WTC11 (cell line): ENCODE measurements around the gene CLIC5. TPM values are rescaled to one million over a fixed set of nuclear protein-coding genes. Genes with fewer than 3 reads are reported as not detected.

Experiments
- ATAC-seq: fragments of 200-7000 bp; cut with Tn5 transposase; 2 replicates; pipeline ENCODE4 v1.10.0; 2021; ENCODE audit warnings: mild to moderate bottlenecking, moderate library complexity
- CTCF ChIA-PET: fragments of 300-600 bp; sonication (Branson Sonifier 250); formaldehyde crosslinking; loops from one replicate; lab custom pipeline; 2021; ENCODE audit warnings: antibody characterized with exemption; lab: Charles Lee
- POLR2A ChIA-PET: fragments of 350-600 bp; sonication (Branson Sonifier 250); formaldehyde crosslinking; loops from one replicate; lab custom pipeline; 2021; ENCODE audit warnings: antibody characterized with exemption; lab: Charles Lee
- DNase-seq: peaks from one replicate; pipeline ENCODE4 v3.0.0; 2021; ENCODE audit warnings: low spot score
- H3K27ac Mint-ChIP-seq: 2 replicates; pipeline ENCODE4 v1.8.0; 2021; ENCODE audit warnings: mixed read lengths
- H3K27me3 Mint-ChIP-seq: 2 replicates; pipeline ENCODE4 v1.8.0; 2021; ENCODE audit warnings: low read depth, mild to moderate bottlenecking, moderate library complexity, mixed read lengths
- H3K36me3 Mint-ChIP-seq: 2 replicates; pipeline ENCODE4 v1.8.0; 2021; ENCODE audit warnings: mixed read lengths
- H3K4me1 Mint-ChIP-seq: 2 replicates; pipeline ENCODE4 v1.8.0; 2022; ENCODE audit warnings: mixed read lengths
- H3K4me3 Mint-ChIP-seq: 2 replicates; pipeline ENCODE4 v1.8.0; 2021; ENCODE audit warnings: mild to moderate bottlenecking, moderate library complexity, mixed read lengths
- H3K9me3 Mint-ChIP-seq: 2 replicates; pipeline ENCODE4 v1.8.0; 2021; ENCODE audit warnings: mixed read lengths
- CBFB ChIP-seq: sonication (generic); formaldehyde crosslinking; IDR thresholded peaks from 2 replicates; pipeline ENCODE4 v1.8.1; 2022; ENCODE audit warnings: mild to moderate bottlenecking, low read depth, missing genetic modification reagents
- ETV6 ChIP-seq: sonication (generic); formaldehyde crosslinking; IDR thresholded peaks from 2 replicates; pipeline ENCODE4 v1.8.1; 2022; ENCODE audit warnings: mild to moderate bottlenecking, missing genetic modification reagents
- FOXJ3 ChIP-seq: sonication (generic); formaldehyde crosslinking; IDR thresholded peaks from 2 replicates; pipeline ENCODE4 v1.9.0; 2021; ENCODE audit warnings: missing genetic modification reagents, mild to moderate bottlenecking, borderline replicate concordance
- GABPB1 ChIP-seq: sonication (generic); formaldehyde crosslinking; IDR thresholded peaks from 2 replicates; pipeline ENCODE4 v1.8.1; 2023; ENCODE audit warnings: mild to moderate bottlenecking, missing genetic modification reagents
- NFE2L1 ChIP-seq: sonication (generic); formaldehyde crosslinking; IDR thresholded peaks from 2 replicates; pipeline ENCODE4 v1.8.1; 2023; ENCODE audit warnings: missing genetic modification reagents
- SP1 ChIP-seq: sonication (generic); formaldehyde crosslinking; conservative IDR thresholded peaks from 2 replicates; pipeline ENCODE4 v1.8.1; 2022; ENCODE audit warnings: missing genetic modification reagents
- TEAD1 ChIP-seq: sonication (generic); formaldehyde crosslinking; IDR thresholded peaks from 2 replicates; pipeline ENCODE4 v1.8.0; 2022; ENCODE audit warnings: mild to moderate bottlenecking, missing genetic modification reagents
- TEAD4 ChIP-seq: sonication (generic); formaldehyde crosslinking; IDR thresholded peaks from 2 replicates; pipeline ENCODE4 v1.8.0; 2022; ENCODE audit warnings: mild to moderate bottlenecking, missing genetic modification reagents
- total RNA-seq: library from RNA; stranded (reverse); gene quantifications from 3 replicates; pipeline ENCODE4 v1.2.3, GENCODE V29; 2021
- TF ChIP-seq, protein P1 (sequence below): sonication (generic); formaldehyde crosslinking; IDR thresholded peaks from 2 replicates; pipeline ENCODE4 v1.8.1; 2022; ENCODE audit warnings: mild to moderate bottlenecking, missing genetic modification reagents, moderate library complexity, borderline replicate concordance
- TF ChIP-seq, protein P2 (sequence below): sonication (generic); formaldehyde crosslinking; IDR thresholded peaks from 2 replicates; pipeline ENCODE4 v1.8.1; 2023; ENCODE audit warnings: mild to moderate bottlenecking, moderate library complexity, missing genetic modification reagents
- TF ChIP-seq, protein P3 (sequence below): sonication (generic); formaldehyde crosslinking; IDR thresholded peaks from 2 replicates; pipeline ENCODE4 v1.8.0; 2022; ENCODE audit warnings: mild to moderate bottlenecking, missing genetic modification reagents
- TF ChIP-seq, protein P4 (sequence below): sonication (generic); formaldehyde crosslinking; IDR thresholded peaks from 2 replicates; pipeline ENCODE4 v1.8.1; 2022; ENCODE audit warnings: low read depth, missing genetic modification reagents, borderline replicate concordance
- TF ChIP-seq, protein P5 (sequence below): sonication (generic); formaldehyde crosslinking; IDR thresholded peaks from 2 replicates; pipeline ENCODE4 v1.8.1; 2023; ENCODE audit warnings: mild to moderate bottlenecking, missing genetic modification reagents
- TF ChIP-seq, protein P6 (sequence below): fragments of 250-450 bp; sonication (Bioruptor Pico); conservative IDR thresholded peaks from 2 replicates; pipeline ENCODE4 v1.9.0; 2021; ENCODE audit warnings: mild to moderate bottlenecking
- TF ChIP-seq, protein P7 (sequence below): sonication (generic); formaldehyde crosslinking; conservative IDR thresholded peaks from 2 replicates; pipeline ENCODE4 v1.8.1; 2022; ENCODE audit warnings: mild to moderate bottlenecking, missing genetic modification reagents
- TF ChIP-seq, protein P8 (sequence below): sonication (generic); formaldehyde crosslinking; IDR thresholded peaks from 2 replicates; pipeline ENCODE4 v1.8.0; 2023; ENCODE audit warnings: missing genetic modification reagents

CLIC5 gene
- total RNA-seq, 1 experiment from 2014 or later: 0.22 TPM

DNA sequence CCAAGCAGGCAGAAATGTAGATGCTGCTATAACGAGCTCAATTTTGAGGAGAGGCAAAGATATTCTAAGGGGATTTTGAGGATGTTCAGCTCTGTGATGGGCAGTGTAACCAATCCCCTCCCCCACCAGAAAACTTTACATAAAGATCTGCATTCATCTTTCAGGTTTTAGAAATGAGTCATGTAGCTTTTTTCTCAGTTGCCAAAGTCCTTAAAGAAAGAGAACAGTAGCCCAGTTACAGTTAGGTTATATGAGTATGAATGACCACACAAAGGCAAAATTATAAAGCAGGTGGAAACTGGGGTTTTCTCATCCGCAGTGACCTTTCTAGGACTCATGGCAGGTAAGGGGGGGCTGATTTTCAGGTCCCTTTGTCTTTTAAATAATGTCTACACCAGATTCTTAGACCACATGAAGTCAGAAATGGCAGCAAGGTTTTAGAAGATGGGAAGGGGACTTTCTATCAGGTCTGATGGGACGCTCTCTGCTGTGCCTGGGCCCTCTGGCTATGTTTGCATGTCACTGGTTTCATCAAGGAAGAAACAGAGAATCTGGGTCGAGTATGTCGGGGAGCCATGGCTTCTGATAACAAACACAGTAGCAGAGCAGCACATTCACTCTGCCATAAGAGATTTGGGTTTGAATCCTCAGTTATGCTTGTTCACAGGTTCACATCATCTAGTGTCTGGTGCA is 94.7 kb downstream of the CLIC5 start (continued):
- TF ChIP-seq FOXJ3 (CRISPR knock-in tag) (no peak), CBFB (CRISPR knock-in tag) (no peak)
- TF ChIP-seq, protein P1, sequence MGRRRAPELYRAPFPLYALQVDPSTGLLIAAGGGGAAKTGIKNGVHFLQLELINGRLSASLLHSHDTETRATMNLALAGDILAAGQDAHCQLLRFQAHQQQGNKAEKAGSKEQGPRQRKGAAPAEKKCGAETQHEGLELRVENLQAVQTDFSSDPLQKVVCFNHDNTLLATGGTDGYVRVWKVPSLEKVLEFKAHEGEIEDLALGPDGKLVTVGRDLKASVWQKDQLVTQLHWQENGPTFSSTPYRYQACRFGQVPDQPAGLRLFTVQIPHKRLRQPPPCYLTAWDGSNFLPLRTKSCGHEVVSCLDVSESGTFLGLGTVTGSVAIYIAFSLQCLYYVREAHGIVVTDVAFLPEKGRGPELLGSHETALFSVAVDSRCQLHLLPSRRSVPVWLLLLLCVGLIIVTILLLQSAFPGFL (CRISPR knock-in tag): no peak
- TF ChIP-seq, protein P2, sequence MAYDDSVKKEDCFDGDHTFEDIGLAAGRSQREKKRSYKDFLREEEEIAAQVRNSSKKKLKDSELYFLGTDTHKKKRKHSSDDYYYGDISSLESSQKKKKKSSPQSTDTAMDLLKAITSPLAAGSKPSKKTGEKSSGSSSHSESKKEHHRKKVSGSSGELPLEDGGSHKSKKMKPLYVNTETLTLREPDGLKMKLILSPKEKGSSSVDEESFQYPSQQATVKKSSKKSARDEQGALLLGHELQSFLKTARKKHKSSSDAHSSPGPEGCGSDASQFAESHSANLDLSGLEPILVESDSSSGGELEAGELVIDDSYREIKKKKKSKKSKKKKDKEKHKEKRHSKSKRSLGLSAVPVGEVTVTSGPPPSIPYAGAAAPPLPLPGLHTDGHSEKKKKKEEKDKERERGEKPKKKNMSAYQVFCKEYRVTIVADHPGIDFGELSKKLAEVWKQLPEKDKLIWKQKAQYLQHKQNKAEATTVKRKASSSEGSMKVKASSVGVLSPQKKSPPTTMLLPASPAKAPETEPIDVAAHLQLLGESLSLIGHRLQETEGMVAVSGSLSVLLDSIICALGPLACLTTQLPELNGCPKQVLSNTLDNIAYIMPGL (CRISPR knock-in tag): no peak

DNA sequence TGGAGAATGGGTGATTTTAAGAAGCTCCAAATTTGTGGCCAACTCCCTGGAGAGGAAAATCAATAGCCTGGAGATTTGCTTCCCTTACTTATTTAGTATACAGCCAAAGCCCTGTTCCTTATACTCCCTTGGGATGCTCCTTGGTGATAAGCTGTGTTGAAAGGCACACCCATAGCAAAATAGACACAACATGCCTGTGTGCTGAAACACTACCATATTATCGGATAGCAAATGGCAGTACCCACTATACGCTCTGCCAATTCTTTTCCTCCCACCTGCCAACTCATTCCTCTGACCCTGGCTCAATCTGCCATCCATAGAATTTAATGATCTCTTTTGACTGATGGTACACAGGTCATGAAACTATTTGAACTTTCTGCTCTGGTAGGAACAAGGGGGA is 98.2 kb downstream of the CLIC5 start:
- no peak overlapping the region for H3K27ac Mint-ChIP-seq

More for the DNA sequence above, 98.2 kb downstream of the CLIC5 start:
- DNase-seq (no peak), ATAC-seq (no peak)
- POLR2A ChIA-PET: no interaction called here
- Mint-ChIP-seq H3K9me3 (no peaks in the 10 kb centered on the region), H3K27me3 (peaks cover 8% of the 10 kb centered on the region; the same call in 1 of the 2 replicates), H3K4me1 (peaks cover 17% of the 10 kb centered on the region), H3K36me3 (no peaks in the 10 kb centered on the region), H3K4me3 (no peak overlapping the region)
- TF ChIP-seq, protein P3, sequence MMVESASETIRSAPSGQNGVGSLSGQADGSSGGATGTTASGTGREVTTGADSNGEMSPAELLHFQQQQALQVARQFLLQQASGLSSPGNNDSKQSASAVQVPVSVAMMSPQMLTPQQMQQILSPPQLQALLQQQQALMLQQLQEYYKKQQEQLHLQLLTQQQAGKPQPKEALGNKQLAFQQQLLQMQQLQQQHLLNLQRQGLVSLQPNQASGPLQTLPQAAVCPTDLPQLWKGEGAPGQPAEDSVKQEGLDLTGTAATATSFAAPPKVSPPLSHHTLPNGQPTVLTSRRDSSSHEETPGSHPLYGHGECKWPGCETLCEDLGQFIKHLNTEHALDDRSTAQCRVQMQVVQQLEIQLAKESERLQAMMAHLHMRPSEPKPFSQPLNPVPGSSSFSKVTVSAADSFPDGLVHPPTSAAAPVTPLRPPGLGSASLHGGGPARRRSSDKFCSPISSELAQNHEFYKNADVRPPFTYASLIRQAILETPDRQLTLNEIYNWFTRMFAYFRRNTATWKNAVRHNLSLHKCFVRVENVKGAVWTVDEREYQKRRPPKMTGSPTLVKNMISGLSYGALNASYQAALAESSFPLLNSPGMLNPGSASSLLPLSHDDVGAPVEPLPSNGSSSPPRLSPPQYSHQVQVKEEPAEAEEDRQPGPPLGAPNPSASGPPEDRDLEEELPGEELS (CRISPR knock-in tag): no peak
- TF ChIP-seq, protein P4, sequence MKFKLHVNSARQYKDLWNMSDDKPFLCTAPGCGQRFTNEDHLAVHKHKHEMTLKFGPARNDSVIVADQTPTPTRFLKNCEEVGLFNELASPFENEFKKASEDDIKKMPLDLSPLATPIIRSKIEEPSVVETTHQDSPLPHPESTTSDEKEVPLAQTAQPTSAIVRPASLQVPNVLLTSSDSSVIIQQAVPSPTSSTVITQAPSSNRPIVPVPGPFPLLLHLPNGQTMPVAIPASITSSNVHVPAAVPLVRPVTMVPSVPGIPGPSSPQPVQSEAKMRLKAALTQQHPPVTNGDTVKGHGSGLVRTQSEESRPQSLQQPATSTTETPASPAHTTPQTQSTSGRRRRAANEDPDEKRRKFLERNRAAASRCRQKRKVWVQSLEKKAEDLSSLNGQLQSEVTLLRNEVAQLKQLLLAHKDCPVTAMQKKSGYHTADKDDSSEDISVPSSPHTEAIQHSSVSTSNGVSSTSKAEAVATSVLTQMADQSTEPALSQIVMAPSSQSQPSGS: no peak
- TF ChIP-seq, protein P5, sequence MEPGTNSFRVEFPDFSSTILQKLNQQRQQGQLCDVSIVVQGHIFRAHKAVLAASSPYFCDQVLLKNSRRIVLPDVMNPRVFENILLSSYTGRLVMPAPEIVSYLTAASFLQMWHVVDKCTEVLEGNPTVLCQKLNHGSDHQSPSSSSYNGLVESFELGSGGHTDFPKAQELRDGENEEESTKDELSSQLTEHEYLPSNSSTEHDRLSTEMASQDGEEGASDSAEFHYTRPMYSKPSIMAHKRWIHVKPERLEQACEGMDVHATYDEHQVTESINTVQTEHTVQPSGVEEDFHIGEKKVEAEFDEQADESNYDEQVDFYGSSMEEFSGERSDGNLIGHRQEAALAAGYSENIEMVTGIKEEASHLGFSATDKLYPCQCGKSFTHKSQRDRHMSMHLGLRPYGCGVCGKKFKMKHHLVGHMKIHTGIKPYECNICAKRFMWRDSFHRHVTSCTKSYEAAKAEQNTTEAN (CRISPR knock-in tag): no peak
- TF ChIP-seq GABPB1 (CRISPR knock-in tag) (no peak), TEAD1 (no peak), SP1 (no peak), NFE2L1 (no peak), TEAD4 (no peak), ETV6 (CRISPR knock-in tag) (no peak)
- TF ChIP-seq, protein P6, sequence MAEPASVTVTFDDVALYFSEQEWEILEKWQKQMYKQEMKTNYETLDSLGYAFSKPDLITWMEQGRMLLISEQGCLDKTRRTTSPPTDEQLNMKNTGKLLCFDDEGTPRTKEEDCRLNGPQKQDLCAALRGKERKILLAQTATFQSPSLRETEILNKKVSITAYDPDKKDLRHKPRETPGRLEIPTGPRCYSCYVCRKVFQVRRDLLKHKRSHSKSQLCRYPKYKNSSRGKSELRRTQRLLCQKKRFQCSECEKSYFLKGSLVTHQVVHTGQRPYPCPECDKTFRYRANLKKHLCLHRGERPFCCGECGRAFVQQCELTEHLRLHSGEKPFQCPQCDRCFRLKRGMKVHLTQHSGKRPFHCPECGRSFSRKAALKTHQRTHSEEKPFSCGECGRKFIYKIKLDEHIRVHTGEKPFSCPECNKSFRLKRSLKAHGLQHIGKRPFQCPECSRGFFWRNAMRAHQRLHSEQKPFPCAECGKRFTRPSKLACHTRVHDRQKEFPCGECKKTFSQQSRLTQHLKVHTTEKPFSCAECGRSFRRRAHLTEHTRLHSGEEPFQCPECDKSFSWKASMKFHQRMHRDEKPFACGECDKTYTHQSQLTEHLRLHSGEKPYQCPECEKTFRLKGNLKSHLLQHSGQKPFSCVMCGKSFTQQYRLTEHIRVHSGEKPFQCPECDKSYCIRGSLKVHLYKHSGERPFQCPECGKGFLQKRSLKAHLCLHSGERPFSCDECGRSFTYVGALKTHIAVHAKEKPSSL (CRISPR knock-in tag): no peak
- TF ChIP-seq, protein P7, sequence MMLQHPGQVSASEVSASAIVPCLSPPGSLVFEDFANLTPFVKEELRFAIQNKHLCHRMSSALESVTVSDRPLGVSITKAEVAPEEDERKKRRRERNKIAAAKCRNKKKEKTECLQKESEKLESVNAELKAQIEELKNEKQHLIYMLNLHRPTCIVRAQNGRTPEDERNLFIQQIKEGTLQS (CRISPR knock-in tag): no peak
- TF ChIP-seq, protein P8, sequence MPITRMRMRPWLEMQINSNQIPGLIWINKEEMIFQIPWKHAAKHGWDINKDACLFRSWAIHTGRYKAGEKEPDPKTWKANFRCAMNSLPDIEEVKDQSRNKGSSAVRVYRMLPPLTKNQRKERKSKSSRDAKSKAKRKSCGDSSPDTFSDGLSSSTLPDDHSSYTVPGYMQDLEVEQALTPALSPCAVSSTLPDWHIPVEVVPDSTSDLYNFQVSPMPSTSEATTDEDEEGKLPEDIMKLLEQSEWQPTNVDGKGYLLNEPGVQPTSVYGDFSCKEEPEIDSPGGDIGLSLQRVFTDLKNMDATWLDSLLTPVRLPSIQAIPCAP (CRISPR knock-in tag): no peak
- CTCF ChIA-PET: interaction anchor here (1.1 kb wide), 1 partner anchor 12 kb away, joined by 3 read pairs; no protein-coding TSS in a partner anchor
